ENCODE data around the gene ADAM33.

Gene ADAM33

GRCh38 chr20:3681931-3682781, at the start of gene ADAM33:
Gene ADAM33 (minus strand): TSS chr20:3682010. CDS start chr20:3682004, 6 bp downstream.
- no peak for DNase-seq (ENCODE audit: low read depth in 2 of 2)

- no peak for DNase-seq (ENCODE audit: low read depth in 2 of 2)
These were observed 49.2 kb upstream of the ADAM33 start for GRCh38 chr20:3730803-3731672.

GRCh38 chr20:3729811-3730540, 48.2 kb upstream of the ADAM33 start:
- DNase-seq (ENCODE audit: low read depth in 2 of 2), result no peak

DNA sequence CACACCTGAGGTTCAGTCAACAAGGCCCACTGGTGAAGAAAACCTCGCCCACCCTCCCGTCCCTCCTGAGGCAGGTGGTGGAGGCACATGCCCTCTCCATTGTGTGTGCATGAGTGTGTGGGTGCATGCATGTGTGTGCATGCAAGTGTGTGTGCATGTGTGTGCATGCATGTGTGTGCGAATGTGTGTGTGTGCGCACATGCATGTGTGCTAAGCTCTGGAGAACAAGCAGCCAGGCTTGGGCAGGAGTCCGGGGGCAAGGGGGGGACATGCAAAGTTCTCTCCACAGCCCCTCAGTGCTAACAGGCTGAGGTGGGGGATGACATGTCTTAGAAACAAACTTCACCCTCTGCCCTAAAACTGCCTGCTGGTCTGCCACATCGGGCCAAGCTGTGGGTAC, 47.6 kb upstream of the ADAM33 start:
- DNase-seq (ENCODE audit: low read depth in 2 of 2), result no peak

- no peak for DNase-seq (ENCODE audit: low read depth in 2 of 2)
These were observed 47.1 kb upstream of the ADAM33 start for GRCh38 chr20:3728876-3729275.

- no peak for DNase-seq (ENCODE audit: low read depth in 2 of 2)
These were observed 46.5 kb upstream of the ADAM33 start for GRCh38 chr20:3728354-3728753.

DNA sequence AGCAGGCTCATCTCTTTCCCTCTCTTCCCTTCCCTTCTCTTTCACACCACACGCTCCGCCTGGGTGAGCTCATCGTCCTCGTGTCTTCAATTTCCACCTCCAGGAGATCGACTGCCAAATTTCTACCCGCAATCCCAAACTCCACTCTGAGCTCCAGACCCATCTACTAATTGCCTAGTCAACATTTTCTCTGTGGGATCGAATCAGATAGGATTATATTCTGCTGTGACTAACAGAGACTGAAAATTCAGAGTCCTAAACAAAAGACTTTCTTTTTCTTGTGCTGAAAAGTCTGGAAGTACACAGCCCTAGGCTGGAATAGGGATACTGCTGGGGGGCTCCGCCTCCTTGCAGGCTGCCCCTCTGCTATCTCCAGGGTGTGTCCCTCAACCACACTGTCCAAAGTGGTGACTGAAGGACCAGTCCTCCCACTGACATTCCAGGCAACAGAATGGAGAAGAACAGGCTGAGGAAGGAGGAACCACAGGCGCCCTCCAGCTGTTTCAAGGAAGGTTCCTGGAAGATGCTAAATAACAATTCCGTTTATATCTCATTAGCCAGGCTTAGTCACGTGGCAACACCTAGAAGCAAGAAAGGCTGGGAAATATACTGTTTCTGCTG, 45.7 kb upstream of the ADAM33 start:
- peak; percentile 18 to 29 for DNase-seq (ENCODE audit: low read depth in 2 of 2)

- DNase-seq (ENCODE audit: low read depth in 2 of 2), result no peak
These were observed 42.5 kb upstream of the ADAM33 start for GRCh38 chr20:3724356-3724755.

- no peak for DNase-seq (ENCODE audit: low read depth in 2 of 2)
These were observed 41.5 kb upstream of the ADAM33 start for GRCh38 chr20:3723284-3723683.

GRCh38 chr20:3721912-3722311, 40.1 kb upstream of the ADAM33 start:
- DNase-seq (ENCODE audit: low read depth in 2 of 2), result no peak

DNA sequence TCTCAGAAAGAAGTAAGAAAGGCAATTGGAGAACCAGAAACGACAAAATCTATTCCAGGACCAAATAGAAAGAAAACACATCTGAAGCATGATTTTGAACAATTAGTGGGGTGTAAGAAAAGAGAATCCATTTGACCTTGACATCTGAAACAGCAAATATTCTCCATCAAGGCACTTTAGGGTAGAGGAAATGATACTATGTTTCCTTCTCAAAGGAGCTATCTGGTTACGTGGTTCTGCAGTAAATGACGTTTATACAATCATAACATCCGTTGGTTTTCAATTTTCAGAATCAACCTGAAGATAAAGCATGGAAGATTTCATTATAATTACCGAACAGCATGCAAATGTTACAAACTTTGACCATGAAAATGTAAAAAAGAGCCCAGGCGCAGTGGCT, 38.8 kb upstream of the ADAM33 start:
- DNase-seq (ENCODE audit: low read depth in 2 of 2), result no peak

DNA sequence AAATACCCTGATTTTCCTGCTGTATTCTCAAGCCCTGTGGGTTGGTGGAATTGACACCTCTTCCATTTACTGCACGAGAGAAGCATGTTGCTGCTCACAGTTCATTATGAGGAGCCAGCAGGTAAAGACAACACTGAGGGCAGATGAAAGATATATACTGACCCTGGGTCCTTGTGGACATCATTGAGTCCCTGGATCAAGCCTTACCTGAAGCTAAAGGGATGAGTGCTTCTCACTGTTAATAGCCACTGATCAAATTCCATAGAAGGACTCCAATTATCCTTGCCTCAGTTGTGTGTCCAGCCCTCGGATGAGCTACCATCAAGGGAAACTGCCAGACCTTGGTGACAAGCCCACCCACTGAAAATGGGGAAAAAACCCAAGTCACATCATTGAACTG, 38.3 kb upstream of the ADAM33 start:
- no peak for DNase-seq (ENCODE audit: low read depth in 2 of 2)

DNA sequence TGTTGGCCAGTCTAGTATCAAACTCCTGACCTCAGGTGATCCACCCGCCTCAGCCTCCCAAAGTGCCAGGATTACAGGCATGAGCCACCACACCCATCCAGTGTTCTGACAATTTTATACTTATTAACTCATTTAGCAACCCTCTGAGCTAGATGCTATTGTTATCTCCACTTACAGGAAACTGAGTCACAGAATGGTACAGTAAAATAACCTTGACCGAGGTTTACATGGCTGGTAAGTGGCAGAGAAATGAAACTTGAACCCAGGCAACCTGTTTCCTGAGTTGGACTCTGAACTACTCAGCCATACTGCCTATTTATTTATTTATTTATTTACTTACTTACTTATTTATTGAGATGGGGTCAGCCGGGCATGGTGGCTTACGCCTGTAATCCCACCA, 37.2 kb upstream of the ADAM33 start:
- no peak for DNase-seq (ENCODE audit: low read depth in 2 of 2)

- DNase-seq (ENCODE audit: low read depth in 2 of 2), result peak; percentile 24 to 26
These were observed 34.5 kb upstream of the ADAM33 start for GRCh38 chr20:3716195-3716834.

DNA sequence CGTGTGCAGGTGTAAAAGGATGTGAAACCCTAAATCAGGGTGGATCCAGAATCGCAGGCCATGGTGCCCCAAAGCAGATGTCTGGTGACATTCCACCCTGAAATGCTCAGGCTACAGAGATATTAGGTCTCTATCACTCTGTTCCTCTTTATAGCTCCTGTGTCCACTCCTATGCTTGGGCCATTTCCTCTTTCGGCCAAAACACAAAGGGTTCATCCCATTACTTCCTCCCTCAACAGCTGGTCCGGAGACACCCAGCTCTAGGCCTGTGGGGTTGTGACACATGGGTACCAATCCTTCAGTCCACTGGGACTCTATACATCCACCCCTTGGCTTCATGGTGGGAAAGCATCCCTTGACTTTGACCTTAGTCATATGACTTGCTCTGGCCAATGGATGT, 32.3 kb upstream of the ADAM33 start:
- DNase-seq (ENCODE audit: low read depth in 2 of 2), result no peak

DNA sequence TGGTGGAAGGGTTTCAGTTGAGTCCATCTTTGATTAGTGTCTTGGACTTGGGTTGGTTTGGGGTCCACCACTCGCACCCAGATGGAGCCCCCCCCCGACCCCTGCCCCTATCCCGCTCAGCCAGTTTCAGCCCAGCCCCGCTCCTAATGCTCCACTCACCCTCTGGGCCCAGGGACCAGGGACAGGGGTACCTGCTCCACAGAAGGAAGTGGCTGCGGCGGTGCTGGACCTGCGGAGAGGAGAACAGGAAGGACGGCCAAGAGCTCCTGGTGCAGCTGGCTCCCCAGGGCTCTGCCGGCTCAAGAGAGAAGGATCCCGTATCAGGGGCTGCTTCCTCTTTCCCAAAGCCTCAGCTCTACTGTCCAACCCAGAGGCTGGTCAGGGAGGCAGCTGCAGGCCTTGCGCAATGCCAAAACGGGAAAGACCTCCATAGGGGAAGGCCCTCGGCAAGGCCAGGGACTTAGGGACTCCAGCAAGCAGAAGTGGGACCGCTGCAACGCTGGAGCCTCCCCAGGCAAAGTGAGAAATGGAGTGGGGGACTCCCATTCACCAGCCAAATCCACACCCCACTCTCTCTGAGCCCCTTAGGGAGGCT, 30.6 kb upstream of the ADAM33 start, which contains the start of gene SIGLEC1:
SIGLEC1 (minus strand) TSS at position 322 of the 595 bp plus-strand sequence. CDS start 5,472 bp downstream, outside the sequence.
- no peak for DNase-seq (ENCODE audit: low read depth in 2 of 2)

DNA sequence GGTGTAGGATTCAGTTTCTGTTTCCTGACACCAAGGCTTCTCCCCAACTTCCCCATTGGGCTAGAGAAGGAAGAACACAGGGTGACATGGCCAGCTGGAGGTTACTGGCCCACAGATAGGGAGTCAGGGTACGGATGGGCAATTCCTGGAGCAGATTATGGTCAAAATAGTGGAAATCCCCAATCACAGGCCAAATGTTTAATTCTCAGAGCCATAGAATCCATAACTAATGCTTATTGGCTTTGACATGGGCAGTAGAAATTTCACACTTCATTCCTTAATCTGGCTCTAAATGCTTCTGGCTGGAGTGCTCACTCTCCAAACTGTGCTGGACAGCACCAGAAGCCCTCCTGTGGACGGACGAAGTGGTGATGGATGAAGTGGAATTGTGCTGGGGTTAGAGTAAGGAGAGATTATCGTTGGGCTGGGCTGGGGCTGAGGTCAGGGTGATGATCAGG, 29.7 kb upstream of the ADAM33 start:
- no peak for DNase-seq (ENCODE audit: low read depth in 2 of 2)

- DNase-seq (ENCODE audit: low read depth in 2 of 2), result peak; percentile 18 to 24
These were observed 29.1 kb upstream of the ADAM33 start for GRCh38 chr20:3710703-3711483.

DNA sequence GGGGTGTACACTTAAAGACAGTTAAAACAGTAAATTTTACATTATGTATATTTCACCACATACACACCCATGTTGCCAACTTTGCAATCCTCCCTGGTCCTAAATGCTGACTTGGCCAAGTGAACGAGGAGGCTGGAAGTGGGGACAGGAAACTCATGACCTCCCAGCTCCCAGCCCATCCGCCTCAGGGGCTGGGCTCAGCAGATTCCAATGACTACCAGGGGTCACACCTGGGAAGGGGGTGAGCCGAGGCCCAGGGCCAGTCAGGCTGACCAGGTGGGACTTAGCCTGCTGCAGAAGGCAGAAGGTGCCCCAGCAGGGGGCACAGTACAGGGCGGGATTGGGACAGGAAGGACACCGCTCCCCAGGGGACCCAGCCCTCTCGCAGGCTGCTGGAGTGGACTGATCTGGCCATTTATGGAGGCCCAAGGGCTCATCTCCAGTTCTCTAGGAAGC, 28.2 kb upstream of the ADAM33 start:
- DNase-seq (ENCODE audit: low read depth in 2 of 2), result no peak

- DNase-seq (ENCODE audit: low read depth in 2 of 2), result no peak
These were observed 25.7 kb upstream of the ADAM33 start for GRCh38 chr20:3707508-3707899.

Measured in fibroblast of skin of left quadriceps (primary cell).